ENCODE measurements around the gene PDCD1.

GRCh38 chr2:241898463-241899270 lies 40.0 kb upstream of the PDCD1 start:
- TF ChIP-seq POLR2A (IDR thresholded peaks at IDR 0.05) = no peak
- TF ChIP-seq, protein P1, sequence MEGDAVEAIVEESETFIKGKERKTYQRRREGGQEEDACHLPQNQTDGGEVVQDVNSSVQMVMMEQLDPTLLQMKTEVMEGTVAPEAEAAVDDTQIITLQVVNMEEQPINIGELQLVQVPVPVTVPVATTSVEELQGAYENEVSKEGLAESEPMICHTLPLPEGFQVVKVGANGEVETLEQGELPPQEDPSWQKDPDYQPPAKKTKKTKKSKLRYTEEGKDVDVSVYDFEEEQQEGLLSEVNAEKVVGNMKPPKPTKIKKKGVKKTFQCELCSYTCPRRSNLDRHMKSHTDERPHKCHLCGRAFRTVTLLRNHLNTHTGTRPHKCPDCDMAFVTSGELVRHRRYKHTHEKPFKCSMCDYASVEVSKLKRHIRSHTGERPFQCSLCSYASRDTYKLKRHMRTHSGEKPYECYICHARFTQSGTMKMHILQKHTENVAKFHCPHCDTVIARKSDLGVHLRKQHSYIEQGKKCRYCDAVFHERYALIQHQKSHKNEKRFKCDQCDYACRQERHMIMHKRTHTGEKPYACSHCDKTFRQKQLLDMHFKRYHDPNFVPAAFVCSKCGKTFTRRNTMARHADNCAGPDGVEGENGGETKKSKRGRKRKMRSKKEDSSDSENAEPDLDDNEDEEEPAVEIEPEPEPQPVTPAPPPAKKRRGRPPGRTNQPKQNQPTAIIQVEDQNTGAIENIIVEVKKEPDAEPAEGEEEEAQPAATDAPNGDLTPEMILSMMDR (IDR thresholded peaks at IDR 0.05) = no peak

All from ovary (tissue), 3 donors.